Erythroblast (primary cell): Measurements from ENCODE around the gene ARHGEF10L.

ENCODE experiments used
- GATA1 ChIP-seq: IDR thresholded peaks from 2 replicates; pipeline ENCODE4 v1.6.1; 2011; ENCODE audit warnings: low read depth, mild to moderate bottlenecking, control low read depth, low read length, moderate library complexity
- POLR2A ChIP-seq: IDR thresholded peaks from 2 replicates; pipeline ENCODE4 v1.6.1; 2011; ENCODE audit warnings: mild to moderate bottlenecking, low read length

- TF ChIP-seq POLR2A (no peak), GATA1 (no peak)
Observed at GRCh38 chr1:17507915-17508314, 31.6 kb upstream of the ARHGEF10L start.
